Osteoblast (primary cell): ENCODE data around the gene TALDO1. TPM values are rescaled to one million over a fixed set of nuclear protein-coding genes. Genes with fewer than 3 reads are reported as not detected.
A peak's percentile ranks its signal among the peaks of the same experiment; 100 is the strongest.

Experiments
- DNase-seq: peaks from one replicate; pipeline ENCODE4 v3.0.0; 2011; ENCODE audit warnings: low spot score, mixed read lengths; ENCODE audit not compliant: insufficient read length; ENCODE audit errors: missing footprints
- H2AFZ ChIP-seq: 2 replicates; pipeline ENCODE4 v1.6.0; 2011; ENCODE audit warnings: mild to moderate bottlenecking, low read length
- H3K27ac ChIP-seq: 2 replicates; pipeline ENCODE4 v1.5.1; 2011; ENCODE audit warnings: mild to moderate bottlenecking, low read depth, low read length, moderate library complexity
- H3K27me3 ChIP-seq: 2 replicates; pipeline ENCODE4 v1.6.0; 2012; ENCODE audit warnings: mild to moderate bottlenecking, control low read depth, inconsistent platforms, low read length, moderate library complexity; ENCODE audit not compliant: insufficient read depth
- H3K36me3 ChIP-seq: 2 replicates; pipeline ENCODE4 v1.5.1; 2011; ENCODE audit warnings: mild to moderate bottlenecking, low read length, control low read depth, moderate library complexity; ENCODE audit not compliant: insufficient read depth
- H3K4me1 ChIP-seq: 2 replicates; pipeline ENCODE4 v1.5.1; 2011; ENCODE audit warnings: mild to moderate bottlenecking, low read length, control low read depth, moderate library complexity; ENCODE audit not compliant: insufficient read depth
- H3K4me2 ChIP-seq: 2 replicates; pipeline ENCODE4 v1.6.0; 2011; ENCODE audit warnings: mild to moderate bottlenecking, low read length; ENCODE audit not compliant: insufficient read depth
- H3K4me3 ChIP-seq: fragments of 200-600 bp; sonication (generic); 3 replicates; pipeline ENCODE4 v1.5.1; 2012; ENCODE audit warnings: mild to moderate bottlenecking, low read length, inconsistent platforms; ENCODE audit not compliant: insufficient read depth
- H3K79me2 ChIP-seq: 2 replicates; pipeline ENCODE4 v1.6.0; 2012; ENCODE audit warnings: mild to moderate bottlenecking, low read length, control low read depth, inconsistent platforms; ENCODE audit not compliant: insufficient read depth
- H3K9me3 ChIP-seq: 2 replicates; pipeline ENCODE4 v1.5.1; 2011; ENCODE audit warnings: low read depth, low read length, control low read depth
- H4K20me1 ChIP-seq: 2 replicates; pipeline ENCODE4 v1.6.0; 2012; ENCODE audit warnings: mild to moderate bottlenecking, low read length, control low read depth; ENCODE audit not compliant: insufficient read depth
- total RNA-seq: library from RNA; depleted of rRNA; stranded (reverse); fragments of >200 nt; gene quantifications from 2 replicates; pipeline ENCODE4 v1.2.3, GENCODE V29; 2012
- TF ChIP-seq, protein P1 (sequence below): IDR thresholded peaks from 2 replicates; pipeline ENCODE4 v1.5.1; 2011; ENCODE audit warnings: mild to moderate bottlenecking, low read depth, low read length, moderate library complexity; ENCODE audit errors: extremely low read depth

The TALDO1 gene
- 204 TPM in 2 replicates for total RNA-seq

DNA sequence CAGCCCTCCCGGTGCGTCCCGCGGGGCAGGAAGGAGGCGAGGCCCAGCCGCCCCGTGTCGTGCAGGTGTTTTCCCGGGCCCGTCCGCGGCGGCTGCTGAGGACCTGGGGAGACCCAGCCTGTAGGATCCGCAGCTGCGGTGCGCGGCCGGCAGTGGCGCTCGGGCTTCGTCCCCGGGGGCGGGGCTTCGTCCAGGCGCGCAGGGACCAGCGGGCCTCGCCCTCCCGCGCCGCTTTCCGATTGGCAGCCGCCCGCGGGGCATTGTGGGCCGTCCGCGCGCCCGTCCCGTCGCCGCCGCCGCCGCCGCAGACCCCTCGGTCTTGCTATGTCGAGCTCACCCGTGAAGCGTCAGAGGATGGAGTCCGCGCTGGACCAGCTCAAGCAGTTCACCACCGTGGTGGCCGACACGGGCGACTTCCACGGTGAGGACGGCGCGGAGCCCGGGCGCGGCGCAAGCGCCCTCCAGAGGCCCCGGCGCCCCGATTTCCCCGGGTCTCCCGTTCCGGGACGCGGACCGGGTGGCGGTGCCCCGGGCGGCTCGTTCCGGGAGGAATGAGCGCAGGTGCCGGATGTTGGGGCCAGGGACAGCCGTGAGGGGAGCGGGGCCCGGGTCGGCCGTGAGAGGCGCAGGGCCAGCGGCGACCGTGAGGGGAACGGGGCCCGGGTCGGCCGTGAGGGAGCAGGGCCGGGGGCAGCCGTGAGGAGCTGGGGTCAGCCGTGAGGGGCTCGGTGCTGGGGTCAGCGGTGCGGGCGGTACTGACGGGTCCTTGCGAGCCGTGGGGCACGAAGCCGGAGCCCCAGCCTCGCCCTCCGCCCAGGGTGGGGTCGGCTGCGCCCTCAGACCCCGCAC, at the start of gene TALDO1:
TALDO1 (plus strand) TSS at position 307 of the 849 bp plus-strand sequence; CDS start at position 325, 18 bp downstream.
- no peaks in the 10 kb centered on the region for H3K9me3 ChIP-seq
- peak within 1 kb of the TSS; percentile 88 for H2AFZ ChIP-seq
- H4K20me1 ChIP-seq = peaks cover 20% of the 10 kb centered on the region
- H3K79me2 ChIP-seq = peaks cover 50% of the 10 kb centered on the region
- H3K4me3 ChIP-seq = peak within 1 kb of the TSS; percentile 90
- H3K36me3 ChIP-seq = peaks cover 3% of the 10 kb centered on the region
- TF ChIP-seq, protein P1, sequence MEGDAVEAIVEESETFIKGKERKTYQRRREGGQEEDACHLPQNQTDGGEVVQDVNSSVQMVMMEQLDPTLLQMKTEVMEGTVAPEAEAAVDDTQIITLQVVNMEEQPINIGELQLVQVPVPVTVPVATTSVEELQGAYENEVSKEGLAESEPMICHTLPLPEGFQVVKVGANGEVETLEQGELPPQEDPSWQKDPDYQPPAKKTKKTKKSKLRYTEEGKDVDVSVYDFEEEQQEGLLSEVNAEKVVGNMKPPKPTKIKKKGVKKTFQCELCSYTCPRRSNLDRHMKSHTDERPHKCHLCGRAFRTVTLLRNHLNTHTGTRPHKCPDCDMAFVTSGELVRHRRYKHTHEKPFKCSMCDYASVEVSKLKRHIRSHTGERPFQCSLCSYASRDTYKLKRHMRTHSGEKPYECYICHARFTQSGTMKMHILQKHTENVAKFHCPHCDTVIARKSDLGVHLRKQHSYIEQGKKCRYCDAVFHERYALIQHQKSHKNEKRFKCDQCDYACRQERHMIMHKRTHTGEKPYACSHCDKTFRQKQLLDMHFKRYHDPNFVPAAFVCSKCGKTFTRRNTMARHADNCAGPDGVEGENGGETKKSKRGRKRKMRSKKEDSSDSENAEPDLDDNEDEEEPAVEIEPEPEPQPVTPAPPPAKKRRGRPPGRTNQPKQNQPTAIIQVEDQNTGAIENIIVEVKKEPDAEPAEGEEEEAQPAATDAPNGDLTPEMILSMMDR = no peak
- peak; percentile 99 for DNase-seq
- H3K4me1 ChIP-seq = peaks cover 25% of the 10 kb centered on the region
- H3K4me2 ChIP-seq = peak within 1 kb of the TSS; percentile 97
- H3K27me3 ChIP-seq = no peaks in the 10 kb centered on the region
- H3K27ac ChIP-seq = peak within 1 kb of the TSS; percentile 93

DNA sequence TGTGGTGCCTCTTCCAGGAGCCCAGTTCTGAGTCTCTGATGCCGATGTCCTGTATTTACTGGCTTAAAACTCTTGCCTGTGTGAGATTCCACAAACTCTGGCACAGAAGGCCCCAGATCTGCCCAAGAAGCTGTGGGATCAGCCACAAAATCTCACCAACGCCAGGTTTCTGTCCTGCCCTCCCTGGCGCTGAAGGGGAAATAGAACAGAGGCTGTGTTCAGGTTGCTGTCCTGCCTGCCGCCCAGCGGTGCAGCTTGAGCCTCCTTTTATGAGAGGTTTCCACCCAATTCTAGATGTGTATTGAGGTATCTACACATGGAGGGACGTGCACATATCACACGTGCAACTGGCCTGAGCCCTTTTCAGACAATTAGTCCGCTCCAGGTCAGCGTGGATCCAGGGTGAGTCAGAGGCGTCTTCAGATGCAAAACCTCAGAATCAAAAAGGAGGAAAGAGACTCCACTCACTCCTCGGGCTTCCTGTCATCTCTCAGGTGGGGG, 49.4 kb upstream of the TALDO1 start:
- Histone ChIP-seq H3K79me2 (peaks cover 53% of the 10 kb centered on the region), H3K4me2 (peak overlapping the region; percentile 94), H4K20me1 (peaks cover 32% of the 10 kb centered on the region), H3K27ac (peak overlapping the region; percentile 89), H3K36me3 (peaks cover 11% of the 10 kb centered on the region), H3K4me3 (peak overlapping the region; percentile 45), H3K9me3 (no peaks in the 10 kb centered on the region), H2AFZ (no peak overlapping the region), H3K27me3 (no peaks in the 10 kb centered on the region), H3K4me1 (peaks cover 42% of the 10 kb centered on the region)
- TF ChIP-seq, protein P1 = no peak
- peak; percentile 83 for DNase-seq

DNA sequence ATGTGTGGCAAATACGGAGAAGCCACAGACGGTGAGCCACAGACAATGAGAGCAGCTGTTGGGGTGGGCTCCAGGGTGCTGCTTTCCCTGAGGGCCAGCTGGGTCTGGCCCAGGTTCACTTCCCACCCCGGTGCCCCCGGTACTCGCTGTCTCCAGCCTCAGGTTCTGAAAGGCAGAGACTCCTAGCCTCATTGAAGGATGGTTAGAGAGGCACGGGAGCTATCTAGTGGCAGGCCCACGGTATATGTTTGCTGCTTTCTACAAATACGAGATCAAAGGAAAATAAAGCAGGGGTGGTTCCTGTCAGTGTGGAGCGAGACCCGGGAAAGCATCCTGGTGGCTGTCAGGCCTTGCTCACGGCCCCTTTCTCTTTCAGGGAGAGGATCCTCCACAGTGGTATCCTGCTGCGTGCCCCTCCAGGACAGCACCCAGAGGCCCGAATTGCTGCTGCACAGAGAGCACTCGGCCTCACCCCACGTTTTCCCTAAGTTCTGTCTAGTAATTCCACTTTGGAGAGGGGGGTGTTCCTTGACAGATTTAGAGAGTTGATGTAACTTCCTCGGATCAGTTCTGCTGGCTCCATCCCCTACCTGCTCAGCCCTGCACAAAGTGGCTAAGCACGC, 48.7 kb upstream of the TALDO1 start:
- Histone ChIP-seq H3K36me3 (peaks cover 11% of the 10 kb centered on the region), H4K20me1 (peaks cover 26% of the 10 kb centered on the region), H3K9me3 (no peaks in the 10 kb centered on the region), H3K27ac (peak overlapping the region; percentile 89), H2AFZ (no peak overlapping the region), H3K4me3 (no peak overlapping the region), H3K4me2 (no peak overlapping the region), H3K79me2 (peaks cover 45% of the 10 kb centered on the region), H3K27me3 (no peaks in the 10 kb centered on the region), H3K4me1 (peaks cover 38% of the 10 kb centered on the region)
- TF ChIP-seq, protein P1 = no peak
- no peak for DNase-seq

DNA sequence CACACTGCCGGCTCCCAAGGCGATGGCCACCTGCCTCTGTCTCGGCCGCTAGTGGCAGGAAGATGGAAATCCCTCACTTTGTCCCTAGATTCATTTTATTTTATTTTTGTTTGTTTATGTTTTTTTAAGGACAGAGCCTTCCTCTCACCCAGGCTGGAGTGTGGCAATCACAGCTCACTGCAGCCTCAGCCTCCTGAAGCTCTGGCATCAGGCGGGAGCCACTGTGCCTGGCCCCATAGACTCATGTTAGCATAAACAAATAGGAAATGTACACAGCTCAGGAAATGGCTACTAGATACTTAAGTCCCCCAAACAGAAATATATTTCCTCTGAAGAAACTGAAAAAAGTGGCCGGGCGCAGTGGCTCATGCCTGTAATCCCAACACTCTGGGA, 48.2 kb upstream of the TALDO1 start:
- Histone ChIP-seq H3K36me3 (peaks cover 11% of the 10 kb centered on the region), H4K20me1 (peaks cover 21% of the 10 kb centered on the region), H3K4me3 (no peak overlapping the region), H2AFZ (no peak overlapping the region), H3K27me3 (no peaks in the 10 kb centered on the region), H3K9me3 (no peaks in the 10 kb centered on the region), H3K27ac (no peak overlapping the region), H3K4me1 (peaks cover 33% of the 10 kb centered on the region), H3K4me2 (no peak overlapping the region), H3K79me2 (peaks cover 40% of the 10 kb centered on the region)
- TF ChIP-seq, protein P1 = no peak
- DNase-seq = no peak
